Nephron progenitor cell (in vitro differentiated cells): Measurements from ENCODE around the gene EID2.

Experiments used
- DNase-seq: peaks from one replicate; pipeline ENCODE4 v3.0.0; 2021
- H3K27ac Mint-ChIP-seq: 2 replicates; pipeline ENCODE4 v1.8.0; 2021; ENCODE audit warnings: mild to moderate bottlenecking, moderate library complexity, mixed read lengths
- H3K27me3 Mint-ChIP-seq: 2 replicates; pipeline ENCODE4 v1.8.0; 2021; ENCODE audit warnings: mild to moderate bottlenecking, low read depth, mixed read lengths; ENCODE audit not compliant: poor library complexity
- H3K36me3 Mint-ChIP-seq: 2 replicates; pipeline ENCODE4 v1.8.0; 2021; ENCODE audit warnings: low read depth, mixed read lengths
- H3K4me1 Mint-ChIP-seq: 2 replicates; pipeline ENCODE4 v1.8.0; 2021; ENCODE audit warnings: mixed read lengths
- H3K4me3 Mint-ChIP-seq: 2 replicates; pipeline ENCODE4 v1.8.0; 2021; ENCODE audit warnings: mild to moderate bottlenecking, moderate library complexity, mixed read lengths
- H3K9me3 Mint-ChIP-seq: 2 replicates; pipeline ENCODE4 v1.8.0; 2021; ENCODE audit warnings: mild to moderate bottlenecking, moderate library complexity, mixed read lengths
- TF ChIP-seq, protein P1 (sequence below): fragments of 200-600 bp; sonication (generic); IDR thresholded peaks from 2 replicates; pipeline ENCODE4 v1.5.0; 2021; ENCODE audit warnings: antibody characterized with exemption

EID2 gene

DNA sequence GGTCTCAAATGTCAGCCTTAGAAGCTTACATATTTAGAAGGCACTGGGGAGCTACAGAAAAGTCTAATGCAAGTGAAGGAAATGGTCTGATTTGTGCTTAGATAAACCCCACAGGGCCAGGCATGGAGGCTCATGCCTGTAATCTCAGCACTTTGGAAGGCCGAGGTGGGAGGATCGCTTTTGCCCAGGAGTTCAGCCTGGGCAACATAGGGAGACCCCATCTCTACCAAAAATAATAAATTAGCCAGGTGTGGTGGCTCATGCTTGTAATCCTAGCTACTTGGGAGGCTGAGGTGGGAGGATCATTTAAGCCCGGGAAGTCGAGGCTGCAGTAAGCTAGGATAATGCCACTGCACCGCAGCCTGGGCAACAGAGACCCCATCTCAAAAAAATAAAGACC lies 43.9 kb downstream of the EID2 start:
- DNase-seq: no peak
- H3K36me3 Mint-ChIP-seq: peaks cover 10% of the 10 kb centered on the region
- no peak overlapping the region for H3K4me3 Mint-ChIP-seq
- H3K27me3 Mint-ChIP-seq: peaks cover 3% of the 10 kb centered on the region
- TF ChIP-seq, protein P1, sequence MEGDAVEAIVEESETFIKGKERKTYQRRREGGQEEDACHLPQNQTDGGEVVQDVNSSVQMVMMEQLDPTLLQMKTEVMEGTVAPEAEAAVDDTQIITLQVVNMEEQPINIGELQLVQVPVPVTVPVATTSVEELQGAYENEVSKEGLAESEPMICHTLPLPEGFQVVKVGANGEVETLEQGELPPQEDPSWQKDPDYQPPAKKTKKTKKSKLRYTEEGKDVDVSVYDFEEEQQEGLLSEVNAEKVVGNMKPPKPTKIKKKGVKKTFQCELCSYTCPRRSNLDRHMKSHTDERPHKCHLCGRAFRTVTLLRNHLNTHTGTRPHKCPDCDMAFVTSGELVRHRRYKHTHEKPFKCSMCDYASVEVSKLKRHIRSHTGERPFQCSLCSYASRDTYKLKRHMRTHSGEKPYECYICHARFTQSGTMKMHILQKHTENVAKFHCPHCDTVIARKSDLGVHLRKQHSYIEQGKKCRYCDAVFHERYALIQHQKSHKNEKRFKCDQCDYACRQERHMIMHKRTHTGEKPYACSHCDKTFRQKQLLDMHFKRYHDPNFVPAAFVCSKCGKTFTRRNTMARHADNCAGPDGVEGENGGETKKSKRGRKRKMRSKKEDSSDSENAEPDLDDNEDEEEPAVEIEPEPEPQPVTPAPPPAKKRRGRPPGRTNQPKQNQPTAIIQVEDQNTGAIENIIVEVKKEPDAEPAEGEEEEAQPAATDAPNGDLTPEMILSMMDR: no peak
- no peaks in the 10 kb centered on the region for H3K9me3 Mint-ChIP-seq
- peaks cover 31% of the 10 kb centered on the region for H3K4me1 Mint-ChIP-seq
- H3K27ac Mint-ChIP-seq: no peak overlapping the region

DNA sequence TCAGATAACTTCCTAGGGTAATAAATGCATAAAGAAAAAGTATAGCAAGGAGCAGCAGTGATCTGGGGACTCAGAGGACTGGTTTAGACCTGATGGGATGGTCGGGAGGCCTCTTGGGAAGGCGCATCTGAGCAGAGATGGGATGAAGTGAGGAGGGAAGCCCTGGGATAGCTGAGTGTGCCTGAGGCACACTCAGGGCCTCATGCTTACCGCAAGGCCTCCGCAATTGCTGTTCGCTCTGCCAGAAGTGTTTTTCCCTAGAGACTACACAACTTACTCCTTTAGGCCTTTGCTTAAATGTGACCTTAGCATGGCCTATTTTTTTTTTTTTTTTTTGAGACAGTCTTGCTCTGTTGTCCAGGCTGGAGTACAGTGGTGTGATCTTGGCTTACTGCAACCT lies 45.3 kb downstream of the EID2 start:
- no peaks in the 10 kb centered on the region for H3K9me3 Mint-ChIP-seq
- peaks cover 28% of the 10 kb centered on the region for H3K4me1 Mint-ChIP-seq
- H3K27me3 Mint-ChIP-seq: no peaks in the 10 kb centered on the region
- TF ChIP-seq, protein P1: no peak
- H3K4me3 Mint-ChIP-seq: no peak overlapping the region
- DNase-seq: no peak
- peak overlapping the region; percentile 82 for H3K27ac Mint-ChIP-seq
- peaks cover 10% of the 10 kb centered on the region for H3K36me3 Mint-ChIP-seq

DNA sequence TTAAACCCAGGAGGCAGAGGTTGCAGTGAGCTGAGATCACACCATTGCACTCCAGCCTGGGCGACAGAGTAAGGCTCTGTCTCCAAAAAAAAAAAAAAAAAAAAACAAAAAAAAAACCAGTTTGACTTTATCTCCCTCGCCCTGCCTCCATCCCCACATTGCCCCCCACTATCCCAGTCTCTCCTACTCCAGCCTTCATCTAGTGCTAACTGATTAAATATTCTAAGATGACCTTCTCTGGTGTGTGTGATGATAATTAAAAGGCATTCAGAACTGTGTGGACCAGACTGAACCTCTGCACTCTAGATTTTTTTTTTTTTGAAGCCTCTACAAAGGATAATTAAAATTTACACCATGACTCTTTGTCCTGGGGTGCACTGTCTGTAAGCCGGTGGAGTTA lies 47.2 kb downstream of the EID2 start:
- H3K27me3 Mint-ChIP-seq: no peaks in the 10 kb centered on the region
- no peak for DNase-seq
- TF ChIP-seq, protein P1: no peak
- H3K4me3 Mint-ChIP-seq: no peak overlapping the region
- no peak overlapping the region for H3K27ac Mint-ChIP-seq
- peaks cover 15% of the 10 kb centered on the region for H3K4me1 Mint-ChIP-seq
- no peaks in the 10 kb centered on the region for H3K9me3 Mint-ChIP-seq
- peaks cover 23% of the 10 kb centered on the region for H3K36me3 Mint-ChIP-seq

DNA sequence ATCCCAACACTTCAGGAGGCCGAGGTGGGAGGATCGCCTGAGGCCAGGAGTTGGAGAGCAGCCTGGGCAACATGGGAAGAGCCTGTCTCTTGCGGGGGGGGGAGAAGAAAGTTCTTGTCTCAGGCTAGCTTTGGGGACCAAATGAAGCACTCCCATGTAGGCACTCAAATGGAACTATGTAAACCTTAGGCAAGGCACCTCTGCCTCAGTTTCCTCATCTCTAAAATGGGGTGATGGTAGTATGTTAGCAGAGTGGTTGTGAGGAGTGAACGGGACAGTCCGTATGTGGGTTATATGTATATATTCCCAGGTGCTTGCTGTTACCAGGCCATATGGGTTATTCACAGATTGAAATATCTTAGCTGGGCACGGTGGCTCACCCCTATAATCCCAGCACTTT lies 47.7 kb downstream of the EID2 start:
- H3K4me3 Mint-ChIP-seq: no peak overlapping the region
- H3K27me3 Mint-ChIP-seq: no peaks in the 10 kb centered on the region

DNA sequence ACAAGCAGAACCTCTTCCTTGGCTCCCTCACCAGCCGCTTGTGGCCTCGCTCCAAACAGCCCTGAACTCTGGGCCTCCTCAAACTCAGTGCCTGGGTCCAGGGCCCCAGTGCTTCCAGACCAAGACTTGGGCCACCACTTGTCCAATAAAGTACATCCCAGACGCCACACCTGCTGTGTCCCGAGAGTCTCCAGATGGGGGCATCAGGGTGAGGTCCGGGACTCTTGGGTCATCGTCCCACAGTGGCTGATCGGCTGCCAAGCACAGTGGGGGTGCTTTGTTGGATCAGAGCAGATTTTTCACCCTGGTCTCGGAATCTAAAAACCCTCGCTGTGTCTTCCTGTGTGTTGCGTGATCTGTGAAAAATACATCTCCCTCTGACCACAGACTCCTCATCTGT lies 50.2 kb downstream of the EID2 start:
- no peaks in the 10 kb centered on the region for H3K27me3 Mint-ChIP-seq
- H3K36me3 Mint-ChIP-seq: peaks cover 40% of the 10 kb centered on the region
- TF ChIP-seq, protein P1: no peak
- H3K4me1 Mint-ChIP-seq: peaks cover 5% of the 10 kb centered on the region
- H3K9me3 Mint-ChIP-seq: no peaks in the 10 kb centered on the region
- no peak overlapping the region for H3K4me3 Mint-ChIP-seq
- DNase-seq: no peak
- H3K27ac Mint-ChIP-seq: no peak overlapping the region

More for the DNA sequence above, 47.7 kb downstream of the EID2 start:
- peaks cover 15% of the 10 kb centered on the region for H3K4me1 Mint-ChIP-seq
- H3K9me3 Mint-ChIP-seq: no peaks in the 10 kb centered on the region
- H3K36me3 Mint-ChIP-seq: peaks cover 24% of the 10 kb centered on the region
- no peak for DNase-seq
- no peak overlapping the region for H3K27ac Mint-ChIP-seq
- TF ChIP-seq, protein P1: no peak
